HG03575 (cell line): Measurements from ENCODE around the gene CNN3.

Experiments
- ATAC-seq: cut with Tn5 transposase; IDR thresholded peaks from one replicate; pipeline ENCODE4 v1.9.1; 2021; ENCODE audit not compliant: unreplicated experiment, insufficient number of reproducible peaks, low FRiP score; ENCODE audit errors: extremely low read depth

Gene CNN3

DNA sequence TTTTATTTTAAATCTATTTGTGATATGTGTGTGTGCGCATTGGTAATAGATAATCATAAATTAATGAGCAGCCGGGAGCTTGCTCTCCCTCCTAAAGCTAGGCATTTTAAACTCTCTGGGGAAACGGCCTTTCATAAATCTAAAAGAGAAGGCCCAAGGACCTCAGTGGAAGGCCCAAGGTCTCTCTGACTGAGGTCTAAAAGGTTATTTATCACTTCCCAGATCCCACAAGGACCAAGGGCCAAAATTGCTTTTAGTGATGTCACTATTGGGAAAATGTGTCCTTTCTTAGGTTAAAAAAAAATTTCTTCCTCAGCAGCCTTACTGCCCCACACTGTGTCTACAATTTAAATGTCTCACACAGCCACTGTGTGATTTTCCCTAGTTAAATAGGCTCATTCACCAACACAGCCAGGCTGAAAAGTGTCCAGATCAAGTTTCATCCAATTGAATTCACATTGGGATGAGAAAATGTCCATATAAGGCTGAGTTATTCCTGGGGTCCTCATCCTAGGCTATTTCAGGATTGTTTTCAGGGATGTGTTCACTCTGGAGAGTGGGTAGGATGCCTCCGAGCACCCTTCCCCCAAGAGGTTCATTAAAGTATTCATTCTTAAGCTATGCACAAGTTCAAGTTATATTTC is 60.6 kb downstream of the CNN3 start:
- ATAC-seq: no peak

DNA sequence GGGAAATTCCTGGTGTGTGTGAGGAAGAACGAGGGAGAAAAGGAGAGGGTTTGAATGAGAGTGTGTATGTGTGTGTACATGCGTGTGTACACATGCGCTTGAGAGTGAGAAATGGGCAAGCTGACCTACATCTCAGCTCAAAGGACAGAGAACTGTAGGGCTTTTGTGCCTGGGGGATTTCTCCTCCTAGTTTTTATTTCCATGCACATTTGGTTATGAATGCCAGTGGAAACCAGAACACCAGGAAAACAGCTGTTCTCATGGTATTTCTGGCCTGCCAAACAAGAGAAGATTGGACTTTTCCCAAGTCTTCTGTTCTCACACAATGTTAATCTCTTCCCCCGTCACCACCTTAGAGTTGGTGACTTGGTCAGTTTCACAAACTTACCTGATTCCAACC is 61.5 kb downstream of the CNN3 start:
- ATAC-seq: no peak

DNA sequence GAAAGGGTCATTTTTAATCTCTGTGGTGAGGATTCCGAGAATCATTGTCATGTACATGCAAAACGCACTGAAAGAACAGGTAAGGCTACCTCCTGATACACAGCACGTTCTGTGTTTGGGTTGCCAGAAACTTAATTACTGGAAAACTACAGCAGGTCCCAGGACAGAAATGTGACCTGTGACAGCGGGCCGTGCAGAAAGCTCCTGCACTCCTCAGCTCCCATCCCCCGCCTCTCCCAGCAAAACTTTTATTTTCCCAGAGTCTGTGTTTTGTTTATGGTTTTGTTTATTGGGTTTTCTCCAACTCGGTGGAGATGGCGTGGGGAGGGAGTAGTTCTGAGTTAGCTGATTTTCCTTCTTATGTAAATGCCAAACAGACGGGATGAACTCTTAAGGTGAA is 62.1 kb downstream of the CNN3 start:
- no peak for ATAC-seq

DNA sequence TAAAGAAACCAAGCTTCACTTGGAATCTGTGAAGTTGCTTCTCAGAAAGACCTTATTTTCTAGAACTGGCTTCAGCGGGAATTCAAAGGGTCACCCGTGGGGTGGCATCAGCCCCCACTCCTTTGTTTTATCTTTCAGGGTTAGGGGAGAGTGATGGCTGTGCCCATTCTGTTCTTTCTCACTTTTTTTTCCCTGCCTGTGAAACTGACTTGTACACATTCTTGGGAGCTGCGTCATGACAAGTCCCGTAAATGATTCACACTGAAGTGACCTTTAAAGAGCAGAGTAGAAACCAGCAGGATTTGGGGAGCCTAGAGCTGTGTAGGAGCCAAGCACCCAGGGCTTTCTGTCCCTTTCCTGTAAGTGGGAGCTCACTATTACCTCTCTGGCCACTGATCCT is 63.0 kb downstream of the CNN3 start:
- ATAC-seq: no peak

DNA sequence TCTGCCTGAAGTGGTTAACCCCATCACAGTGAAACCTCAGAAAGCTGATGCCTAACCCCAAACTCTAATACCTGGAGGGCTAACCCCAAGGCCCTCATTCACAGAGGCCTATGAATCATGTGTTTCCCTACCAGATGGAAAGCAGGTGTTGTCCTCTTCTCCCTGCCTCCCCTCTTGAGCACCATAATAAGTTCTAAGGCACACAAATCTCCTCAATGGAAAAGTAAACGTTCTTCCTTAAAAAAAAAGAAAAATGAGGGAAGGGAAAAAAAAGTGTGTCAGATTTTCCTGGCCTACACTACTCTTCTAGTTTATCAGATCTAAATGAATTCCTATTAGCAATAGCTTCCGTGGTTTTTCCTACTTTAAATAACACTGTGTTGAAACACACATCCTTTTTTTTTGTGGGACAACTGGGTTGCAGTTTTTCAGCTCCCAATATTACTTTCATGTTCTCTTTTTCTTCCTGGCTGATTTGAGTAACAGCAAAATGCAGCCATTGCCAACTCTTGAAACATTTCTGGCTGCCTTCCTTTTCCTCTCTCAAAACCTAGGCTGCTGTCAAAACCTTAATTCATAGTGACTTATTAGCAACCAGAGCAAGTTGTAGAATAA is 63.5 kb downstream of the CNN3 start:
- ATAC-seq: no peak

DNA sequence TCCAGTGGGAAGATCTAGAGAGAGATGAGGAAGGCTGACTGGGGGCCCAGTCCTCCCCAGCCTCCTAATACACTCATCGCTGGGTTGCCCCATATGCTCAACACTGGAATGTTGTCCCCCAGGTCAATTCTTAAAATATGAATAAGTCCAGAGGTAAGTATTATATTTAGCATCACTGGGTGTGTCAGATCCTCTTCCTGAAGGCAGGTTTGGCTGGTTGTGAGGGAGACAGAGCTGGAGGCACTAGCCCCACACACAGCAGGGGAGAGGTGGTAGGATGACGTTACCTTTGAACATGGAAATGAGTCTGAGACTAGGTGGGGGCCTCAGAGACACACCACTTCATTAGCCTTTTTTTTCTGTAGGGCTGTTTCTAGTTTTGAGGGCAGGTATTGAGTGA is 64.2 kb downstream of the CNN3 start:
- no peak for ATAC-seq

DNA sequence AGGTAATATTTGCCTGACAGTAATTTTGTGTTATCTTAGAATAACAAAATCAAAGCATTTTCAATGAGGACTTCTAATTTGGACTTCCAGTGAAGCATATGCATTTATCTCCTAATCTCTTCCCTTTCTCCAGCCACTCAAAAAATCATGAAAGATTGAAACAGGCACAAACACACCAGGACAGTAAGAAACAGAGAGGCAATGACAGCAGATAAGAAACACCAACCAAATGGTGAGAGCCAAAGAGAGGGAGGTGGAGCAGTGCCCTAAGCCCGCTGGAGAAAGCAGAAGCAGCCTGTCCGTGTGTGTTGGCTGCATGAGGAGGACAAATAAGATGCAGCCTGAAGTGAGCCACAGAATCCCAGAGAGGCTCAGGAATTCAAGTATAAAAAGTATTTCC is 67.7 kb downstream of the CNN3 start:
- ATAC-seq: no peak

DNA sequence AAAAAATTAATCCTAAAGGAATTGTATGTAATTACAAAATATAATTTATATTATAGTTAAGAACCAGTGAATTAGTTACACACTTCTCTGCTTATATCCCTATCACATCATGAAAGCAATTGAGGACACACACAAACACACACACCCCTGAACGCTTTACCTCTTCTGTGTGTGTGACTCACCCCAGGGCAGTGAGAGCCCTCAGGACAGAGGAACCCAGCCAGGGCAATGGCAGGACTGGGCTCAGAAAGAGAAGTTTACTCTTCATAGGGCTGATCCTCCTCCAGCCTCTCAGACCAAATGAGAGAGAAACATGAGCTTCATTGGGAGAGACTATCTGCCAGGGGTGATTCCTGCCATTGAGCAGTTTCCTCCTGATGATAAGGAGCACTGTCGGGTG is 68.6 kb downstream of the CNN3 start:
- no peak for ATAC-seq

DNA sequence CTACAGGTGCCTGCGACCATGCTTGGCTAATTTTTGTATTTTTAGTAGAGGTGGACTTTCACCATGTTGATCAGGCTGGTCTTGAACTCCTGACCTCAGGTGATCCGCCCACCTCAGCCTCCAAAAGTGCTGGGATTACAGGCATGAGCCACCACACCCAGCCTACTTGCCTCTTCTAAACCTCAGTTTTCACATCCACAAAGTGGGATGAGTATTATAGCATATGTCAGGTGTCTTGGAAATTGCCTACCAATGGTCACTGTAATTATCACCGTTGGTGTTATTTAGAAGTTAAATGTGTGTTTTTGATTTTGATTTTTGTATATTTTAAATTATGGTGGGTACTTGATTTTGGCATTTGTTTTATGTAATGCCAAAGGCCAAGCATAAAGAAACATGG is 70.0 kb downstream of the CNN3 start:
- ATAC-seq: no peak

DNA sequence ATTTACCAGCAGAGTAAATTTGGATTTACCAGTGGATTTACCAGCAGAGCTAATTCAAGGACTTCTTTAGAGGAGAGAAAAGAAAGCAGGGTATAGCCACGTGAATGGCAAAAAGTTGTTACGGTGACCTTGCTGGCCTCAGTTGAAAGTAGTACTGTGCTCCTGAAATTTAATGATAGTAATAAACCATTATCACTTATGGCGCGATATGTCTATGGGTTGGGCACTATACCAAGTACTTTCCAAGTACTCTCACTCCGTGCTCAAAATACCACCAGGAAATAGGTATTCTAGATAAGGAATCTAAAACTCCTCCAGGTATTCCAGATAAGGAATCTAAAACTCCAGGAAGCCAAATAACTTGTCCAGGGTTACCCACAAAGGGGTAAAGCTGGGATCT is 70.9 kb downstream of the CNN3 start:
- ATAC-seq: no peak

DNA sequence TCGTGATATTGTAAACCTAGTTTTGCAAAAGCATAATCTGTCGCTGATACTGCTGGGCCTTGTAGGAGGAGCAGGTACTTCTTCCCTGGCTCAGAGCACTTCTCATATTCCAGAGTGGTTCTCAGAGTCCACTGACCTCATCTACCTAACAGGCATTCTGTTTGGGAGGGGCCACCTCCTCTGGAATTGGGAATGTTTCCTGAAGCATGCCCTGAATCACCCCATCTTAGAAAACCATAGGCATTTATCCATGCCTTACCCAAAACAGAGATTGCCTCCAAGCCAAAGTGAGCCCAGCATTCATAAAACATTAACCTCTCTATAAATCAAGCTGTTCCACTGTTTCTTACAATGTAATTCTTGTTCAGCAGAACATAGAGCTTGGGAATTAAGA is 71.6 kb downstream of the CNN3 start:
- ATAC-seq: no peak

DNA sequence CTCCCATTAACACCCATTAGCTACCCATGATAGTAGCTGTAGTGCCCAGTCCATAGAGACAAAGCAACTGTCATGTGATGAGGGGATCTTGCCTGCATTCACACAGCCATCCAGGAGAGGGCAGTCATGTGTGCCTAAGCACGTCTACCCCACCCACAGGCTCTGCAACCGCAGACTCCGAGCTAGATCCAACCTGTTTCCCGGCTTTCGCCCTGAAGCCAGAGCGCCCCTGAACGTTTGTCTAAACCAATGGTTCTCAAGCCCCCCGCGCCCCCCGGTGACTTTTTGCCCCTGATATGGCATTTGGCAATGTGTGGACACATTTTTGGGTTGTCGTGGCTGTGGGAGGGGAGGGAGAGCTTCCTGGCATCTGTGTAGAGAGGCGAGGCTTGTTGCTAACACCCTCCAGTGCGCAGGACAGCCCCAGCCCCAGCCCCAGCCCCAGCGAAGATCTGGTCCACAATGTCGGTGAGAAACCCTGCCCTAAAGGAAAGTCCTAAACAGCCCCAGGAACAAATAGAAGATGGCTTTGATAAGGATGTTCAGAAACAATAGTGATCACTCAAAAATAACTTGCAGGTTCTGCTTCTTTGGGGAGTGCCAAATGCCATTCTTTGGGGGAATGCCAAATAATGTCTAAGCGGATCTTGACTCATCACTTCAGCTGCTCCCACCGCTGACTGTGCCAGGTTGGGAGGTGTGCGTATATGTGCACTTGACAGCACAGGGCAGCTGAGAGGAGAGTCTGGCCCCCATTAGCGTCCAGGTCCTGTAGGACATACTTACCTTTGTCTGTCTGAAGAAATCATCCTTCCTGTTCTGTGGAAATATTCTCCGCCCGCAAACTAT is 72.2 kb downstream of the CNN3 start:
- ATAC-seq: peak; percentile 95

DNA sequence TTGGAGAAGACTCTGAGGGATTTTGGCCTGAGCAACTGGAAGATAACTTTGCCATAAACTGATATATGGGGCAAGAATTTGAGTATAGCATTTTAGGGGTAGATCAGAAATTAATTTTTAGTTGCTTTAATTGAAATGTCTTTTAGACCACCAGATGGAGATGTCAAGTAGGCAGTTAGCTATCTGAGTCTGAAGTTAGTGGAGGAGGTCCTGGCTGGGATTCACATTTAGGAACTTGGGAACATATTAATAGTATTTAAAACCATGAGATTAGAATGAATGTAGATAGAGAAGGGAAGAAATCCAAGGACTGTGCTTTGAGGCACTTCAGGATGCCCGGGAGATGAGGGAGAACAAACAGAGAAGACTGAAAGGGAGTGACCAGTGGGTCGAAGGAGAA is 74.1 kb downstream of the CNN3 start:
- ATAC-seq: no peak

DNA sequence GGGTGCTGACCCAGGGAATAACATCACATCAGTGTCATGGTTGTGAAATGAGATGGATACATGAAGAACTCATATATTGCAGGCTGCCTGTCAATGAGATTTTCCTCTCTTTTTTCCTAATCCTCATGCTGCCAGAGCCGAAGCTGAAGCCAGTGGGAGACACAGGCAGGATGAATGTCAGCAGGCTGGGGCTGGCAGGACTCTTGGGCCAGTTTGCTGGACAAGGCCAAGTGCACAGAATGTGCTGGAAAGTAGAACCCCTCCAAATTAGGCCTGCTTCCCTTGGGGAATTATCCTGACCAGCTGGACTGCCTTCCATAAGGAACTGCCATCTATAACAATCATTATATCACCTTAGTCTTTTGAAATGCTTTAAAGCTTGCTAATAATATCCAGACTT is 75.3 kb downstream of the CNN3 start:
- no peak for ATAC-seq
